ENCODE measurements around the gene FGF2.
"Not testable (repeated sequence)": the region's sequence is repeated elsewhere in the genome, so short reads cannot be mapped to it uniquely, and the experiment has no call there.

Gene FGF2

GRCh38 chr4:122845066-122845465, 18.4 kb downstream of the FGF2 start:
- DNase-seq (ENCODE audit: low read depth in 2 of 3, low spot score in 1 of 3), result no peak

DNA sequence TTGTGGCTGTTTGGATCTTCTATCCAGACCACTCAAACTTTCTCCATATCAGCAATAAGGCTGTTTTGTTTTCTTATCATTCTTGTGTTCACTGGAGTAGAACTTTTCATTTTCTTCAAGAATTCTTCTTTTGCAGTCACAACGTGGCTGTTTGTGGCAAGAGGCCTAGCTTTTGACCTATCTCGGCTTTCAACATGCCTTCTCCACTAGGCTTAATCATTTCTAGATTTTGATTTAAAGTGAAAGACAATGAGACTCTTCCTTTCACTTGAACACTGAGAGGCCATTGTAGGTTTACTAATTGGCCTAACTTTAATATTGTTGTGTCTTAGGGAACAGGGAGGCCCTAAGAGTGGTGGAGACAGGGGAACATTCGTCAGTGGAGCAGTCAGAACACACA, 19.1 kb downstream of the FGF2 start:
- DNase-seq (ENCODE audit: low read depth in 2 of 3, low spot score in 1 of 3), result no peak

- DNase-seq (ENCODE audit: low read depth in 2 of 3, low spot score in 1 of 3), result no peak
Measured at GRCh38 chr4:122847931-122848330, 21.3 kb downstream of the FGF2 start.

- not testable (repeated sequence) for DNase-seq (ENCODE audit: low read depth in 2 of 3, low spot score in 1 of 3)
Measured at GRCh38 chr4:122849789-122850188, 23.2 kb downstream of the FGF2 start.

DNA sequence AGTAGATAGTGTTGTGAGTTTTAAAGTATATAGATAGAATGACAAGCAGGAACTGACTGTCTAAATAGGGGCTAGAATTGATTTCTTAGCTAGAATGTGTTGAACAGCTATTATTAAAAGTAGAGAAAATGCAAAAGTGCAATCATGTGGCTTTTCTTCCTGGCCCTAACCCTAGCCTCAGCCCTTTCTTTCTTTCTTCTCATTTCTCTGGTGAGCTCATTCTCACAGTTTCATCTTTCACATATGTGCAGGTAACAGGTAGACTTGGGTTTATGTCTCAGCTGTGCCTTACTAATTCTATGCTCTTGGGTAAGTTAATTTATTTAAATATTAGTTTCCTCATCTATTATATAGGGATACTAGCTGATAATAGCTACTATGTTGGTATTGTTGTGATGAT, 24.9 kb downstream of the FGF2 start:
- DNase-seq (ENCODE audit: low read depth in 2 of 3, low spot score in 1 of 3), result no peak

- no peak for DNase-seq (ENCODE audit: low read depth in 2 of 3, low spot score in 1 of 3)
Measured at GRCh38 chr4:122854447-122855352, 28.1 kb downstream of the FGF2 start.

GRCh38 chr4:122855353-122855890, 28.8 kb downstream of the FGF2 start:
- DNase-seq (ENCODE audit: low read depth in 2 of 3, low spot score in 1 of 3), result no peak

DNA sequence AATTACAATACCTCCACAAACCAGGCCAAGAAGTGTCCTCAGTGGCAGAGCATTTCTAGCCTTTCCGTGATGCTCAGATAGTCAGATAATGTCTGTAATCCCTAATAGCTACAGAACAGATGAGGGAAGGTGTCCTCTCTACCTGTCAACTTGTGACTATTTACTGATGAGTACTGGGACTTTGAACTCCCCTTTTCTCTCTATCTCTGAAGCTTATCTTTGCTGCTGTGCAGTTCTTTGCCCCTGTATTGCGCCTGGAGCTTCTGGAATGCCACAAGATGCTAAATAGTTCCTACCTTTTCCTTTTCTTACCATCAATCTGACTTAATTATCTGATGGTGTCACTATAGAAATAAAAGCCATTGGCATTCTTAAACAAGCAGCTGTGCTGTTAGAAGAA, 30.5 kb downstream of the FGF2 start:
- DNase-seq (ENCODE audit: low read depth in 2 of 3, low spot score in 1 of 3), result no peak

DNA sequence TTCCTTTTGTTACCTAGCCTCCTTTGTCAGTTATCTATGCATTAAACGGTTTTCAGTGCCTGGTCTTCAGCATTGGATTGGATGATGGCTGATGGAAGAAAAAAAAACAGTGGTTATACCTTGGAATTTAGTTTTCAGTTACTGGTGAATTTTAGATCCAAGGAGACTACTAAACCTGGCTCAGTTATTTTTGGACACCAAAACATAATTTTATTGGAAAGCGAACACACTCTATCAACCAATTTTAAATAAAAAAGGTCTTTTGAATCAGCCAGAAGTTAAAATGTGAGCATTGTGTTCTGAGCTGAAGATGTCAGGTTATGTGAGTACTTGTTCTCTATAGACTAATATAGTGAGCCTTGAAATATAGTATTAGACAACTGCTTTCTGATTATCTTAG, 32.1 kb downstream of the FGF2 start:
- no peak for DNase-seq (ENCODE audit: low read depth in 2 of 3, low spot score in 1 of 3)

GRCh38 chr4:122861172-122861943, 34.7 kb downstream of the FGF2 start:
- DNase-seq (ENCODE audit: low read depth in 2 of 3, low spot score in 1 of 3), result no peak

DNA sequence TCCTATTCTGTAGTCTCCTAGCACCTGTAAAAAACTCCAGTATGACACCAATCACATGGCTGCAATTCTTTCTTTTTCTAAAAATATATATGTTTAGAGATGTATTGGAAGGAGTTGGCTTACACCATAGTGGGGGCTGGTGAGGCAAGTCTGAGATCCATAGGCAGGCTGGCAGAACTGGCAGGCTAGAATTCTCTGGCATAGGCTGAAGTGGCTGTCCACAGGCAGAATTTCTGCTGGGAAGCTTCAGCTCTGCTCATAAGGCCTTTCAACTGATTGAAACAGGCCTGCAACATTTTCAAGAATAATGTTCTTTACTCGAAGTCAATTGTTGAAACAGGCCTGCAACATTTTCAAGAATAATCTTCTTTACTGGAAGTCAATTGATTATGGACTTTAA, 37.0 kb downstream of the FGF2 start:
- no peak for DNase-seq (ENCODE audit: low read depth in 2 of 3, low spot score in 1 of 3)

- DNase-seq (ENCODE audit: low read depth in 2 of 3, low spot score in 1 of 3), result no peak
Measured at GRCh38 chr4:122865425-122865824, 38.8 kb downstream of the FGF2 start.

DNA sequence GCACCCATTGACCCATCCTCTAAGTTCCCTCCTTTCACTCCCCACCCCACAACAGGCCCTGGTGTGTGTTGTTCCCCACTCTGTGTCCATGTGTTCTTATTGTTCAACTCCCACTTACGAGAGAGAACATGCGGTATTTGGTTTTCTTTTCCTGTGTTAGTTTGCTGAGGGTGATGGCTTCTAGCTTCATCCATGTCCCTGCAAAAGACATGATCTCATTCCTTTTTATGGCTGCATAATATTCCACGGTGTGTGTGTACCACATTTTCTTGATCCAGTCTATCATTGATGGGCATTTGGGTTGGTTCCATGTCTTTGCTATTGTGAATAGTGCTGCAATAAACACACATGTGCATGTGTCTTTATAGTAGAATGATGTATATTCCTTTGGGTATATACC, 41.6 kb downstream of the FGF2 start:
- DNase-seq (ENCODE audit: low read depth in 2 of 3, low spot score in 1 of 3), result not testable (repeated sequence)

GRCh38 chr4:122873146-122873545, 46.5 kb downstream of the FGF2 start:
- DNase-seq (ENCODE audit: low read depth in 2 of 3, low spot score in 1 of 3), result no peak

DNA sequence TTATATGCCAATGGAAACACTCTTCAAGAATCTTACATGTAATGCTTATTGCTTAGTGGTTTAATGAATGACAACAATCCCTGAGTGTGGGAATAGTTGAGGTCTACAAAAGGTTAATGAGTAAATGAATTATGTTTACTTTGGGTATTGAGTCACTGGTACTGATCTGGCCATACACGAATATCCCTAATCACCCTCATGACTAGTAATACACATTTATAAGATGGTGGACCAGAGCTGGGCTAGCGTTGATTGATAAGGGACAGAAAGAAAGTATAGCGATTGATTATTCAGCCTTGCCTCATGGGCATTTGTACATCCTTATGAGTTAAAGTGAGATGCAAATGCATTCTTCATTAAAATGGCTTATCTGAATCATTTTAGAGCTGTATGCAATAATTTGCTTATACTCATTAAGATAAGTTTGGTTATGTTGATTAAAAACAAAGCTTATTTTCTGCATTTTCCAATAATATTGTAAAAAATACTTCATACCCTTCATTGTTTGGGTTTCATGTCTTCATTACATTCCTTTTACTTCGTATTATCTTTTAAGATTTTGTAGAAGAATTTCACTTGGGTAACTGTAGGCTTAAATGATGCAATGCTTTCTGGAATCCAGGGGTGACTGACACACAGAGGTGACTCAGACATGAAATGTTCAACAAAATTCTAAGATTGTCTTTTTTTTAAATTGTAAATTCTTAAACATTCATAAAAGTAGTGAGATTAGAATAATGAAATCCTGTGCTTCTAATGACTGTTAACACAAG, 47.4 kb downstream of the FGF2 start:
- DNase-seq (ENCODE audit: low read depth in 2 of 3, low spot score in 1 of 3), result no peak

DNA sequence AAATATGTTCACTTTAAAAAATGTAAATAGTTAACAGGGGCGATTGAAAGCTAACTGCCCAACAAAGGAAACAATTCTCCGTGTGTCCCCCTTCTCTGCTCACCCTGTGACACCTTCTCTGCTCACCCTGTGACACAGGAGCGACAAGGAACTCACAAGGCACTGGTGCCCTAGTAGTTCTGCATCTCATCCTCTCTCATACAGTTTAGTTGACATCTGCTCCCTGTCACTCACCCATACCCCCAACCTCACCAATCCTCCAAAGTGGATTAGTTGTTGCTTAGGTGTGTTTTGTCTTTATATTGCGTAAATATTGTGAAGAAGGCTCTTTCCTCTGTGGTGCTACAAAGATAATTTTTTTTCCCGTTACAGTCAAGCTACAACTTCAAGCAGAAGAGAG, 49.3 kb downstream of the FGF2 start:
- DNase-seq (ENCODE audit: low read depth in 2 of 3, low spot score in 1 of 3), result no peak

DNA sequence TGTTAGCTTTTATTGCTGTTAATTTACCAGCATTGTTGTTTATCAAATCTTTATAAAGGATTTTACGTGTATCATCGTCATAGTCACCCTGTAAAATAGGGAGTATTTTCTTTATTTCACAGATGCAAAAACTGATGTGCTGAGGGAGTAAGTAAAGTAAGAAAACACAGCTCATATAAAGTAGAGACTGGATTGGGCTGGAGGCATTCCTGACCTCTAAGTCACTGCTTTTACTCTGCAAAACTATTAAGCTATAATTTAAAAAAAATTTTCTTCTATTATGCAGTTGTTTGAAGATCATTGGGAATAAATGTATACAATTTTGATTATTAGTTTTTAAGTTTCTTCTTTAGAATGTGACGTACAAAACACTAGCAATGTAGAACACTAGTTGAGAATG, 49.8 kb downstream of the FGF2 start:
- no peak for DNase-seq (ENCODE audit: low read depth in 2 of 3, low spot score in 1 of 3)

GRCh38 chr4:122879001-122879400, 52.4 kb downstream of the FGF2 start:
- no peak for DNase-seq (ENCODE audit: low read depth in 2 of 3, low spot score in 1 of 3)

- no peak for DNase-seq (ENCODE audit: low read depth in 2 of 3, low spot score in 1 of 3)
Measured at GRCh38 chr4:122882857-122883735, 56.5 kb downstream of the FGF2 start.

- no peak for DNase-seq (ENCODE audit: low read depth in 2 of 3, low spot score in 1 of 3)
Measured at GRCh38 chr4:122884499-122884898, 57.9 kb downstream of the FGF2 start.
